Islet precursor cell (in vitro differentiated cells): ENCODE data around the gene FMO1.
"Not testable (repeated sequence)": the region's sequence is repeated elsewhere in the genome, so short reads cannot be mapped to it uniquely, and the experiment has no call there.

ENCODE experiments used
- DNase-seq: peaks from one replicate; pipeline ENCODE4 v3.0.0-alpha.2; 2018

The FMO1 gene, protein sequence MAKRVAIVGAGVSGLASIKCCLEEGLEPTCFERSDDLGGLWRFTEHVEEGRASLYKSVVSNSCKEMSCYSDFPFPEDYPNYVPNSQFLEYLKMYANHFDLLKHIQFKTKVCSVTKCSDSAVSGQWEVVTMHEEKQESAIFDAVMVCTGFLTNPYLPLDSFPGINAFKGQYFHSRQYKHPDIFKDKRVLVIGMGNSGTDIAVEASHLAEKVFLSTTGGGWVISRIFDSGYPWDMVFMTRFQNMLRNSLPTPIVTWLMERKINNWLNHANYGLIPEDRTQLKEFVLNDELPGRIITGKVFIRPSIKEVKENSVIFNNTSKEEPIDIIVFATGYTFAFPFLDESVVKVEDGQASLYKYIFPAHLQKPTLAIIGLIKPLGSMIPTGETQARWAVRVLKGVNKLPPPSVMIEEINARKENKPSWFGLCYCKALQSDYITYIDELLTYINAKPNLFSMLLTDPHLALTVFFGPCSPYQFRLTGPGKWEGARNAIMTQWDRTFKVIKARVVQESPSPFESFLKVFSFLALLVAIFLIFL

GRCh38 chr1:171248302-171248701 is at the start of gene FMO1:
FMO1 (plus strand) TSS chr1:171248494; CDS start chr1:171258088, 9,594 bp downstream.
- no peak for DNase-seq

DNA sequence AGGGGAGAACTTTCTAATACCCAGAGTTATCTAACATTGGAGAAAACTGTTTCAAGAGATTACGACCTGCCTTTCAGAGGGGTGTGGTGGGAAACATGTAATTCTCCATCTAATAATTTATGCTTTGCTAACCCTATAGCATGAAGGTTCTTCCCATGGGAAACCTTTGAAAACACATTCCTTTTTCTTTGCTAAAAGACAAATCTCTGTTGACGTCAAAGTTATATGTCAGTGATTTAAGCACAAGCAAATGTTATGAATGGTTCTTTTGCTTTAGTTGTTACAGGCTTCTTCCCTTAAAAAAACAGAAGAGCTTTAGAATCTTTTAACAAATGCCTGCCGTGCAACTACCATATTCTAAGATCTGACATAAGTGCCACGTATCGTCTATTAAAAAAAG is 44.0 kb upstream of the FMO1 start:
- DNase-seq, result no peak

DNA sequence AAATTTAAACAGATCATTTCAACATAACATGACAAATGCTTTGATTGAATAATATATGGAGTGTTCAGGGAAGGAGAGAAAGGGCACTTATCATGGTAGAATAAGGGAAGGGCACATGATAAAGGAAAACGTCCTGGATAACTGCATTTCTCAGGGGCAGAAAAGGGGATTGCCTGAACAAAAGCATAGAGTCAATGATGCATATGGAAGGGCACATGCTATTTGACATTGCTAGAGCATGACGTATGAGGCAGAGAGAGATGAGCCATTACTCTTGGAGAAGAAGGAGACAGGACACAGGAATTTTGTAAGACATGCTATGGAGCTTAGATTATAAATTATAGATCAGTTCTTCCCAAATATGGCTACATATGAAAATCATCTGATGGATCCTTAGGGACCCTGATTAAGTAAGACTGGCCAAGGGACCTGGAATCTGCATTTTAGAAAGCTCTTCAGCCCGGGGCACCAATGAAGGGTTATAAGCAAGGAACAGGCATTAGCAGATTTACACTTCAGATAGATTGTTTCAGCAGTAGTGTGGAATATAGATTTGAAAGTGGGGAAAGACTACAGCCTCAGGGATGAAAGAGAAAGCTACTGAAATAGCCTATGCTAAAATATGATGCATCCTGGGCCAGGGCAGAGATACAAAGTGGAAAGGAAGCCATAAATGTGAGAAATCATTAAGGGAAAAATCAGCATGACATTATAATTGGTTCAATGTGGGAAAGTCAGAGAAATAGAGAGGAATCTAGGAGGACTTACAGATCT is 41.9 kb upstream of the FMO1 start:
- no peak for DNase-seq

DNA sequence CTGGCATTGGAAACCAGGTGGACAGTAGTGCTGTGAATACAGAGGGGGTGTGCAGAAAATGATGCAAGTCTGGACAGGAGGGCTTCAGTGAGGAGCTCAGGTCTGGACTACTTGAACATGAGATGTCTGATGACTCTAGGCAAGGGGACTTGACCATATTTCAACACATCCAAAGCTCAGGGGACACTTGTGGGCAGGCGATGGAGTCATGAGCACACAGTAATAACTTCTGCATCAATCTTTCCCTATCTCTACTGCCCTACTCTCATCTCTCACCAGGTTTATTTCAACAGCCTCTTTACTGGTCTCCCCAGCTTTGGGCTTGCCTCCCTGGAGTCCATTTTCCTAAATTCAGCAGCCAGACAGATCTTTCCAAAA is 41.3 kb upstream of the FMO1 start:
- no peak for DNase-seq

GRCh38 chr1:171207377-171207776 is 40.9 kb upstream of the FMO1 start:
- no peak for DNase-seq

DNA sequence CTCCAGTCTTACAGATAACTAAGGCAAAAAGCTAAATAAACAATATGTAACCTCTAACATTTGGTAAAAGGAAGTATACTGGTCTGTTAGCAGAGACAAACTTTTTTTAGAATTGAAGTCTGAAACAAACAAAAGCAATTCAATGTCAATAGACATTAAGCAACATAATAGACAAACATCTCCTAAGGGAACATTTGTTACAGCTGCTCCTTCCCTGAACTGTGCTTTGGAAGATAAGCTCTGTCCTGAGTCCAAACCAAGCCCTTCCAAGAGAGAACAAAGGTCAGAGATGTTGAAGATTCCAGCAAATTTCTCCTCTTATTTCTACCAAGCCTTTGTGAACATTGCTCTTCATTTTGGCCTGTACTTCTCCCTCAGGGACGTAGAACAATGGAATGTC is 37.9 kb upstream of the FMO1 start:
- DNase-seq, result no peak

- no peak for DNase-seq
These were observed 35.5 kb upstream of the FMO1 start for GRCh38 chr1:171212607-171213351.

DNA sequence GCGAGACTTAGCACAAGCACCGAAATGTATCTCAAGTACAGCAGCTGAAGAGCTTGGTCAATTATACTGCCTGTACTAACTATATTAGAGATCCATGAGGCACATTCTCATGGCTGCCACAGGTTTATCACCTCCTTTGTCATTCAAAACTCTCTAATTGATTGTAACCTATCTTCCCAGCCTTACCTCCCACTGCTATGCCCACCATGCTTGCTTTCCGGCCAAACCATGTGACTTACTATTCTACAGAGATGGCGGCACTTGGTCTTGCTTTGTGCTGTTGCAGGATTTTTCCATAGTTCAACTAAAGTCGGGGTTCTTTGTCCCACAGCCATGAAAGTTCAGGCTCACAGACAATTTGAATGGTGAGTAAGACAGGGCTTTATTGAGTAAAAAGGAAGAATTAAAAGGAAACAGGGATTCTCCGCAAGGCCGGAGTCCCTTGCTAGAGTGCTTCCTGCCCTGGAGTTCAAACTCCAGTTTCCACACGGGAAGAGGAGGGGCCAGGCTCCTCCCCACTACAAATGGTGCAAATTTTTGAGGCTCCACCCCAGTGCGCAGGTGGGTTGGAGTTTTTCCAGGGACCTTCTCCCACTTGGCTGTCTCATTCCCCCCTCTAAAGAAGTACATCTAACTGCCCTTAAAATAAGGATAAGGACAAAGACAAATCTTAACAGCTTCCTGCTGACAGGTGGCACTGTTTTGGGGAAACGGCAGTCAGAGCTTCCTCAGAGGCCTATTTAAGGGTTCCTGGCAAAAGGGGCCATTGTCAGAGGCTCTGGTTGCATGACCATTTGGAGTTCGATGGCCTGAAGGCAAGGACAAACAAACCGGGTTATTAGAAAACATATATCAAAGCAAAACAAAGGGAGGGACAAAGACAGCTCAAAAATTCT is 34.5 kb upstream of the FMO1 start:
- no peak for DNase-seq

DNA sequence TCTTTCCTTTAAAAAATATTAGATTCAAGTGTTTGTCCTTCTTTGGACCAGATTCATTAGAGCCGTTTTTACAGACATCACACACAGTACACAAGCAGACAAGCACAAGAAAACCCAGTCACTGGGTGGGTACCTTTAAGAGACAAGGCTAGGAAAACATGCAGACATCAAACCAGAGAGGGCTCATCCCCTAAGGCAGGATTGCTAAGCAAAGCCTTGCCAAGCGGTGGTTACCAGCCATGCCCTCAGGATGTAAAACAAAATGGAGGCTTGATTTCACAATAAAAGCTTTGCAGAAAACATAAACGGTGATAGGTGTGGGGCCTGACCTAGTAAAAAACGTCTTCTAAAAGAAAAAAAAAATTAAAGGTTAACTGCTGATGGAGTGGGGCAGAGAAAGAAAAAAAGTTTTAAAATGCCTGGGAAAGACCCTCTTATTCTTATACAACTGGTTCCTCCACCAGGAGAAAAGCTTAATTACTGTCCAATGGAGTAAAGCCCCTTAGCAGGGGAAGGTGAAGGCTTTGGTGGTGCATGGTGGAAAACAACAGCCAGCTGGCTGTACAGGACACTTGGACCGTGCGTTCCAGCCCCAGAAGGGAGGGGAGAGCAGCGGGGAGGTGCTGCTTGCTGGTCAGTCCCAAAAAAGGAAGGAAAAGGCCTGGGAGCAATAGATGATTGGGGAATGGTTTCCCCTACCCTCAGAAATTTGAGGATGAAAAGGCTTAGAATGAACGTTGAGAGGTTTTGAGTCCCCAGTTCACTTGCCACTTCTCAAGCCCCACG is 30.4 kb upstream of the FMO1 start:
- DNase-seq, result no peak

DNA sequence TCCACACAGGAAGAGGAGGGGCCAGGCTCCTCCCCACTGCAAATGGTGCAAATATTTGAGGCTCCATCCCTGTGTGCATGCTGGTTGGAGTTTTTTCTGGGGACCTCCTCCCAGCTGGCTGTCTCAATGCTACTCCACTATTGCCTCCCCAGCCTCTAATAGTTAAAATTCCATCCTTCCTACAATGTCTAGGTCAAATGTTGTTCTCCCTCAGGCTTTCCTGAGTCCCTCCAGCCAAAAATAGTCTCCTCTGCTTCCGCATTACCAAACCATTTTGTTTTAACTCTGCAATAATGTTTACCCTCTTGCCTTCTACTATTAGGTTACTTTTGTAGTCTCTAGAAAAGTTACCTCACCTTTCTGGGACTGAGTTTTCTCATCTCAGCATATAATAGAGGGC is 29.6 kb upstream of the FMO1 start:
- peak; percentile 58 for DNase-seq

- peak; percentile 66 for DNase-seq
These were observed 28.8 kb upstream of the FMO1 start for GRCh38 chr1:171219346-171220080.

DNA sequence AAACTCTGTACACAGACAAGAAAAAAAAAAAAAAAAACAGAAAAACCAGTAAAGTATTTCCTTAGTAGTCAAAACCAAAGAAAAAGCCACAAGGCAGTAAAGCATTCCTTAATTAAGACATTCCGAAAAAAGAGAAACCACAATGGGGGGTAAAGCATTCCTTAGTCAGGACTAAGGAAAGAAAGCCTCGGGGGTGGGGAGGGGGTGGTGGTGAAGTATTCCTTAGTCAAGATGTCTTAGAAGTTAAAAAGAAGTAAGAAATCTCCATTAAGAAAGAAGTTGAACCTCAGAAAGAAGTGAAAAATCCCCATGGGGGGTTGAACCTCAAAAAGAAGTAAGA is 28.2 kb upstream of the FMO1 start:
- peak; percentile 86 for DNase-seq

- DNase-seq, result peak; percentile 95
These were observed 27.7 kb upstream of the FMO1 start for GRCh38 chr1:171220581-171221054.

DNA sequence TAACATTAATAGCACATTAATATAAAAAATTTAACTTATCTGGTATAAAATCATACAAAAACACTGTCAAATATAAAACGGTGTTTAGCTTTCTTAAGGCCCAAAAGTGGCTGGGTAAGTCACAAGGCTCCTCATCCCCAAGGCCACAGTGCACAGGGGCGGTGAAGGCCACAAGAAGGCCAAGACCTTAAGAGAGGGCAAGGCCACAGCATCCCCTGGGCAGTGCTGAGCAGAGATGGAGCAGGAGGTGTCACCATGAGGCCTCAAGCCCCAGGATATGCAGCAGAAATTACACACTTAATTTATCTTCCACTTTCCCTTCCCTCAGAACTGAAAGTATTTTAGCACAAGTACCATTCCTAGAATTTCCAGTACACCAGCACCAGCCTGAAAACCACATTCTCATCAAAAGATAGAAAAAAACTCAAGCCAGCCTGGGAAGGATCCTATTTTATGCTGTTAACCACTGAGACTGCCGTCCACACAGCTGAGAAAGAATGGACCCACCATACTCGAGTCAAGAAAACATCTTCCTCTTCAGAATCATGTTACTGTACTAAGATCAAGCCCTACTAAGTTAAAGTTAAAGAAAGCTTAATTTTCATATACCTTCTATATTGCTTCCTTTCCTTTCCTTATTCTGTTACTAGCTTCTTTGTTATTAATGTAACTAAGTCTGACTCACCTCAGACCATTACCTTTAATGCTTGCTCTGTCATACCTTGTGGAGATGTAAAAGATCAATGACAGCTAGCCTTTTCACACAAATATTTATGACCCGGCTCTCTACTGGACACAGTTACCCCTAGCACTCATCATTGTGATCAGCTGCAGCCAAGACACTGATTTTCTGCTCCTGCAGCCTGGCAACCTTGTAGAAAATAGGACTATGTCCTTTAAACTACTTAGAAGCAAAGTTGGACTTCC is 26.4 kb upstream of the FMO1 start:
- DNase-seq, result peak; percentile 67

DNA sequence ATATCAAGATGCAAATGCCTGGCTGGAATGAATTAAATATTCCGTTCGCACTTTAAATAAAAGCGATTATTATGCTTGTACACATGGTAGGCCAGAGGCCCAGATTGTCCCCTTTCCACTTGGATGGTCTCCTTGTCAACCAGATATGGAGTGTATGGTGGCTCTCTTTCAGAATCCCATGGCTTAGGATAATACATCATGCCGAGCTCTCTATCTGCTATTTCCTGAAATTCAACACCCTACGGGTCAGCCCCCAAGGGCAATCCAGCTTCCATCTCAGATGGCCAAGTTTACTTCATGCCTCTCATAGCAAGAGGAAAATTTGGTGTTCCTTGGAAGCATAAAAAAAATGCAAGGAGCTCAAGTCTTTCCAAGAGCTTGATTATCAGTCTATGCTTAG is 25.4 kb upstream of the FMO1 start:
- DNase-seq, result no peak

- not testable (repeated sequence) for DNase-seq
These were observed 24.0 kb upstream of the FMO1 start for GRCh38 chr1:171224257-171224656.

DNA sequence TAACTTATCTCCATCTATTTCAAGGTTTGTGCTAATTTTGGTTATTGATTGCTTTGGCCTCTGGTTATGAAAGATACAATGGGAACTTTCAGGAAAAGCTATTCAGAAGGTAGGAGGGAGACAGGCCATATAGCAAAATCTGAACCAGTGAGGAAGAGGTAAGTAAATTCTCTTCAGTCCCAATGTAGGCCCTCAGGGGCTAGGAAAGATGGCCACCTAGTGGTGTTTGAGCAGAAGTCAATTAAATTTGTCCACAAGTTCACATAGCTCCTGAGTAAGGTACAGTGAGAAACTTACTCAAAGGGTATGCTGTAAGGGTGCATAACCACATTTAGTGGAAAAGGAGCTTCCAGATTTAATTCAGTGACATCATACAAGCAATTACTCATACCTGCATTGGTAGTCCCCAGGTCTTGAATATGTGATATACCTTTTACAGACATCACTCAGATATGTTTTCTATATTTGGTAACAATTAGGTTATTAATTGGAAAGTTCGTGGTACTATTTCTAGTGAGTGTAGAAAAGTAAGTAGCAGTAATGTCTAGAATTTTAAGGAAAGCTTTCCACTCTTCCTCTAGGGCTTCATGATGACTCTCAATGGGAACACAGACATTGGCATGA is 21.4 kb upstream of the FMO1 start:
- DNase-seq, result peak; percentile 81

GRCh38 chr1:171231326-171231725 is 17.0 kb upstream of the FMO1 start:
- no peak for DNase-seq

DNA sequence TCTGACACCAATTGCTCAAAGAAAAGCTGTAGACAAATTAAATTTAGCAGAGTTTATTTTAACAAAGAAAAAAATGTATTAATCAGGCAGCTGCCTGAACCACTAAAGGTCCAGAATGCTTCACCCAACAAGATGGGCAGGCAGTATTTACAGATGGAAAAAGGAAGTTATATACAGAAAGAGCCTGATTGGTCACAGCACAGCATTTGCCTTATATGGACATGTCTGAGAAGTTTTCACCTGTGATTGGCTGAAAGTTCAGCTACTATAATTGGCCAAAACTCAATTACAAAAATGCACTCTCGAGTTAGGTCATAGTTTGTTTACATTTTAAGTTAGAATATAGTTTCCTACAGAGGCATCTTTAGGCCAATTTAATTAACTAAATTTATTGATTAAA is 15.1 kb upstream of the FMO1 start:
- no peak for DNase-seq
